Measurements from ENCODE around the gene RNF6. TPM values are rescaled to one million over a fixed set of nuclear protein-coding genes. Genes with fewer than 3 reads are reported as not detected.

Gene RNF6
- total RNA-seq, result 54.2 and 71.2 TPM in 2 replicates
- 33.5 and 39.4 TPM in 2 replicates for polyA plus RNA-seq
- polyA plus RNA-seq (2012), result 26.7 and 28.7 TPM in 2 replicates
- polyA minus RNA-seq (ENCODE audit: low replicate concordance), result 13.5 and 31.6 TPM in 2 replicates

- peak within 1 kb of the TSS; percentile 84 to 92 (median 89) for H3K4me3 ChIP-seq (replicated peaks in 1 of 4; ENCODE audit: control extremely low read depth in 1 of 4, insufficient read depth in 1 of 4, low read depth in 3 of 4, low read length in 4 of 4)
Observed at GRCh38 chr13:26221721-26222519, at the start of gene RNF6. RNF6 (minus strand) TSS chr13:26222314; CDS start chr13:26219649, 2,665 bp downstream.

DNA sequence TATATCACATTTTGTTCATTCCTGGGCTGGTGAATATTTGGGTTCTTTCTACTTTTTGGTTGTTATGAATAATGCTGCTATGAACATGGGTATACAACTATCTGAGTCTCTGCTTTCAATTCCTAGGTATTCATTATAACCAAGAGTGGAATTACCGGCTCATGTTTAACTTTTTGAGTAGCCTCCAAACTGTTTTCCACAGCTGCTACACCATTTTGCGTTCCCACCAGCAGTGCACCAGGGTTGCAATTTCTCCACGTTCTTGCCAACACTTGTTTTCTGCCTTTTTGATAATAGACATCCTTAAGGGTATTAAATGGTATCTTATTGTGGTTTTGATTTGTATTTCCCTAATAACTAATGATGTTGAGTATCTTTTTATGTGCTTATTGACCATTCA lies 48.6 kb upstream of the RNF6 start:
- Histone ChIP-seq H4K20me1 (ENCODE audit: control insufficient read depth, extremely low read depth, insufficient read depth, low read length) (no peaks in the 10 kb centered on the region), H3K9me3 (ENCODE audit: control insufficient read depth, insufficient read depth, low read depth, low read length) (no peaks in the 10 kb centered on the region), H3K4me1 (ENCODE audit: control insufficient read depth, extremely low read depth, insufficient read depth, low read length) (no peaks in the 10 kb centered on the region), H3K27ac (ENCODE audit: insufficient read depth, low read length) (no peak overlapping the region), H3K79me2 (ENCODE audit: control insufficient read depth, insufficient read depth, low read length) (peaks cover 14% of the 10 kb centered on the region), H3K9ac (ENCODE audit: insufficient read depth, low read length) (no peak overlapping the region), H3K36me3 (ENCODE audit: control insufficient read depth, insufficient read depth, low read length) (no peaks in the 10 kb centered on the region), H2AFZ (ENCODE audit: low read length) (no peak overlapping the region), H3K4me3 (replicated peaks in 1 of 4; ENCODE audit: control extremely low read depth in 1 of 4, insufficient read depth in 1 of 4, low read depth in 3 of 4, low read length in 4 of 4) (no peak overlapping the region), H3K4me2 (ENCODE audit: extremely low read depth, insufficient read depth, low read length) (no peak overlapping the region), H3K27me3 (ENCODE audit: control insufficient read depth, insufficient read depth, low read length) (no peaks in the 10 kb centered on the region)
- DNase-seq (ENCODE audit: low read depth in 2 of 2), result no peak
- TF ChIP-seq EZH2 (IDR thresholded peaks at IDR 0.05; ENCODE audit: low read length, missing control alignments), result no peak
- TF ChIP-seq, protein P1, sequence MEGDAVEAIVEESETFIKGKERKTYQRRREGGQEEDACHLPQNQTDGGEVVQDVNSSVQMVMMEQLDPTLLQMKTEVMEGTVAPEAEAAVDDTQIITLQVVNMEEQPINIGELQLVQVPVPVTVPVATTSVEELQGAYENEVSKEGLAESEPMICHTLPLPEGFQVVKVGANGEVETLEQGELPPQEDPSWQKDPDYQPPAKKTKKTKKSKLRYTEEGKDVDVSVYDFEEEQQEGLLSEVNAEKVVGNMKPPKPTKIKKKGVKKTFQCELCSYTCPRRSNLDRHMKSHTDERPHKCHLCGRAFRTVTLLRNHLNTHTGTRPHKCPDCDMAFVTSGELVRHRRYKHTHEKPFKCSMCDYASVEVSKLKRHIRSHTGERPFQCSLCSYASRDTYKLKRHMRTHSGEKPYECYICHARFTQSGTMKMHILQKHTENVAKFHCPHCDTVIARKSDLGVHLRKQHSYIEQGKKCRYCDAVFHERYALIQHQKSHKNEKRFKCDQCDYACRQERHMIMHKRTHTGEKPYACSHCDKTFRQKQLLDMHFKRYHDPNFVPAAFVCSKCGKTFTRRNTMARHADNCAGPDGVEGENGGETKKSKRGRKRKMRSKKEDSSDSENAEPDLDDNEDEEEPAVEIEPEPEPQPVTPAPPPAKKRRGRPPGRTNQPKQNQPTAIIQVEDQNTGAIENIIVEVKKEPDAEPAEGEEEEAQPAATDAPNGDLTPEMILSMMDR (conservative IDR thresholded peaks at IDR 0.05 in 1 of 2, IDR thresholded peaks at IDR 0.05 in 1 of 2; ENCODE audit: low read depth in 1 of 2, low read length in 2 of 2), result no peak

More at GRCh38 chr13:26221721-26222519, at the start of gene RNF6:
- Histone ChIP-seq H3K27me3 (ENCODE audit: control insufficient read depth, insufficient read depth, low read length) (peaks cover under 1% of the 10 kb centered on the region), H3K4me2 (ENCODE audit: extremely low read depth, insufficient read depth, low read length) (peak within 1 kb of the TSS; percentile 93), H3K9me3 (ENCODE audit: control insufficient read depth, insufficient read depth, low read depth, low read length) (no peaks in the 10 kb centered on the region), H3K4me1 (ENCODE audit: control insufficient read depth, extremely low read depth, insufficient read depth, low read length) (peaks cover 4% of the 10 kb centered on the region), H3K9ac (ENCODE audit: insufficient read depth, low read length) (peak within 1 kb of the TSS; percentile 99), H3K79me2 (ENCODE audit: control insufficient read depth, insufficient read depth, low read length) (peaks cover 16% of the 10 kb centered on the region), H4K20me1 (ENCODE audit: control insufficient read depth, extremely low read depth, insufficient read depth, low read length) (no peaks in the 10 kb centered on the region), H3K27ac (ENCODE audit: insufficient read depth, low read length) (peak within 1 kb of the TSS; percentile 96), H2AFZ (ENCODE audit: low read length) (peak within 1 kb of the TSS; percentile 96), H3K36me3 (ENCODE audit: control insufficient read depth, insufficient read depth, low read length) (peaks cover 3% of the 10 kb centered on the region)
- TF ChIP-seq, protein P1 (conservative IDR thresholded peaks at IDR 0.05 in 1 of 2, IDR thresholded peaks at IDR 0.05 in 1 of 2; ENCODE audit: low read depth in 1 of 2, low read length in 2 of 2), result no peak
- TF ChIP-seq EZH2 (IDR thresholded peaks at IDR 0.05; ENCODE audit: low read length, missing control alignments), result no peak
- peak; percentile 99 to 100 for DNase-seq (ENCODE audit: low read depth in 2 of 2)

DNA sequence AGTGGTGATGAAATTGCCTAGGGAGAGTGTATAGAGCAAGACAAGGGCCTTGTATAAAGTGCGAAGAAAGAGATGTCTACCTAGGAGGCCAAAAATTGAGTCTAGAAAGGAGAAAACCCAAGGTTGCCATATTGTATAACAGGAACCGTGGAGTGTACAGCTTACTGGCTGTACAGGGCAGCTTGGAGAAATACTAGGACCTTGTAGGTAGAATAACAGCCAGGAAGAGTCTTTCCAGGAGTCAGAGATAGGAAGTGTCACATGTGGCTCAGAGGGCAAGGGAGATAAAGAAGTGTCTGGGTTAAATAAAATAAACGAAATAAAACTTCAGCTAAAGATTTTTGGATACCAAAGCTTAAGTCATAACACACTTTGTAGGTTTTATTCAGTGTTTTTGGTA lies 44.2 kb upstream of the RNF6 start:
- Histone ChIP-seq H3K4me3 (replicated peaks in 1 of 4; ENCODE audit: control extremely low read depth in 1 of 4, insufficient read depth in 1 of 4, low read depth in 3 of 4, low read length in 4 of 4) (no peak overlapping the region), H4K20me1 (ENCODE audit: control insufficient read depth, extremely low read depth, insufficient read depth, low read length) (no peaks in the 10 kb centered on the region), H3K9ac (ENCODE audit: insufficient read depth, low read length) (no peak overlapping the region), H3K4me2 (ENCODE audit: extremely low read depth, insufficient read depth, low read length) (no peak overlapping the region), H3K79me2 (ENCODE audit: control insufficient read depth, insufficient read depth, low read length) (peaks cover 36% of the 10 kb centered on the region), H3K36me3 (ENCODE audit: control insufficient read depth, insufficient read depth, low read length) (no peaks in the 10 kb centered on the region), H3K4me1 (ENCODE audit: control insufficient read depth, extremely low read depth, insufficient read depth, low read length) (no peaks in the 10 kb centered on the region), H2AFZ (ENCODE audit: low read length) (no peak overlapping the region), H3K9me3 (ENCODE audit: control insufficient read depth, insufficient read depth, low read depth, low read length) (no peaks in the 10 kb centered on the region), H3K27me3 (ENCODE audit: control insufficient read depth, insufficient read depth, low read length) (no peaks in the 10 kb centered on the region), H3K27ac (ENCODE audit: insufficient read depth, low read length) (no peak overlapping the region)
- TF ChIP-seq, protein P1 (conservative IDR thresholded peaks at IDR 0.05 in 1 of 2, IDR thresholded peaks at IDR 0.05 in 1 of 2; ENCODE audit: low read depth in 1 of 2, low read length in 2 of 2), result no peak
- no peak for TF ChIP-seq EZH2 (IDR thresholded peaks at IDR 0.05; ENCODE audit: low read length, missing control alignments)
- no peak for DNase-seq (ENCODE audit: low read depth in 2 of 2)

Data from fibroblast of lung (primary cell).